ELF-1 (cell line): ENCODE results near the gene CELF5.

Experiments used
- DNase-seq: peaks from one replicate; pipeline ENCODE4 v3.0.0-alpha.2; 2016; ENCODE audit warnings: low read depth, low spot score

CELF5 gene

DNA sequence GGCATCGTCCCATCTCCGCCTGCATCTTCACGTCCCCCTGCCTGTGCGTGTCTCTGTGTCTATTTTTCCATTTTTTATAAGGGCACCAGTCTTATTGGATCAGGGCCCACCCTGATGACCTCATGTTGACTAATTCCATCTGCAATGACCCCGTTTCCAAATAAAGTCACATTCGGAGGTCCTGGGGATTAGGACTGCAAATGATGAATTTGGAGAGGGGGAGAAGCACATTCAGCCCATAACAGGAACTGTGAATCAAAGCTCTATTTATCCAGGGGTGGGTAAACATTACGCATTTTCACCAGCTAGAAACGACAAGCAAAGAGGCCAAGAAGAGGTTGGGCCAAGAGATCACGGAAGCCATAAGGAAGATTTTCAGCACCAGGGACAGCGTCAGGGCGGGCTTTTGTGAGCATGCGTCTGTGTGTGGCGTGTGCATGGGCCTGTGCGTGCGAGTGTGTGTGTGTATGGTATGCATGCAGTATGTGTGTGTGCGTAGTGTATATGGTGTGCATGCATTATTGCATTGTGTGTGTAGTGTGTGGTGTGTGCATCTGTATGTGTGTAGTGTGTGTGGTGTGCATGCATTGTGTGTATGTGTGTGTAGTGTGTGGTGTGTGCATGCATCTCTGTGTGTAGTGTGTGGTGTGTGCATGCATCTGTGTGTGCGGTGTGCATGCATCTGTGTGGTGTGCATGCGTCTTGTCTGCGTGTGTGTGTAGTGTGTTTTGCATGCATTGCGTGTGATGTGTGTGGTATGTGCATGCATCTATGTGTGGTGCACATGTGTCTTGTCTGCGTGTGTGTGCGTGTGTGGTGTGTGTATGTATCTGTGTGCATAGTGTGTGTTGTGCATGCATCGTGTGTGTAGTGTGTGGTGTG is 19.6 kb downstream of the CELF5 start:
- peak; percentile 70 for DNase-seq

DNA sequence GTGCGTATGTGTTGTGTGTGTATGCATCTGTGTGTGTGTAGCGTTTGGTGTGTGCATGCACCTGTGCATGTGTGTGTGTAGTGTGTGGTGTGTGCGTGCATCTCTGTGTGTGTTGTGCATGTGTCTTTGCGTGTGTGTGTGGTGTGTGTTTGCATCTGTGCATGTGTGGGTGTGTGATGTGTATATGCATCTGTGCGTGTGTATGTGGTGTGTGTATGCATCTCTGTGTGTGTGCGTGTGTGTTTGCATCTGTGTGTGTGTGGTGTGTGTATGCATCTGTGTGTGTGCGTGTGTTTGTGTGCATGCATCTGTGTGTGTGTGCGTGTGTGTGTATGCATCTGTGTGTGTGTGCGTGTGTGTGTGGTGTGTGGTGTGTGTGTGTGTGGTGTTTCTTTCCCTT is 20.6 kb downstream of the CELF5 start:
- DNase-seq = no peak

DNA sequence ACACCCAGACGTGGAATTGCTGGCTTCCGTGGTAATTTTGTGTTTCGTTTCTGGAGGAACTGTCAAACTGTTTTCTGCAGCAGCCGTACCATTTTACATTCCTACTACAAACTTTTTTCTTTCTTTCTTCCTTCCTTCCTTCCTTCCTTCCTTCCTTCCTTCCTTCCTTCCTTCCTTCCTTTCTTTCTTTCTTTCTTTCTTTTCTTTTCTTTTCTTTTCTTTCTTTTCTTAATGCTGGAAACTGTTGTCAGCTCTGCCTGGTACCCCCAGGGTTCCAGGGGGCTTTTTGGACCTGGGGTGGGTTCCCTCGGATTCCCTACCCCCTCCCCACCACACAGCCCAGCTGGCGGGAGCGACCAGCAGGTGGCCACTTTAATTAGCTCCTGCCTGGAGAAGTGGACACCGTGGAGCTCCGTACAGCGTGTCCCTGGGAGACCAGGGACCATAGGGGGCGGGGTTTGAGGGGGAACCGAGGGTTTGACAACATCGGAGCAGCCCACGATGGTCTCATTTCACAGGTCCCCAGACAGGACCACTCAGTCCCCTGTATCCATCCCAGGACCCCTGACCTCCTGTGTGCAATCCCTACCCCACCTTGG is 24.4 kb downstream of the CELF5 start:
- no peak for DNase-seq

DNA sequence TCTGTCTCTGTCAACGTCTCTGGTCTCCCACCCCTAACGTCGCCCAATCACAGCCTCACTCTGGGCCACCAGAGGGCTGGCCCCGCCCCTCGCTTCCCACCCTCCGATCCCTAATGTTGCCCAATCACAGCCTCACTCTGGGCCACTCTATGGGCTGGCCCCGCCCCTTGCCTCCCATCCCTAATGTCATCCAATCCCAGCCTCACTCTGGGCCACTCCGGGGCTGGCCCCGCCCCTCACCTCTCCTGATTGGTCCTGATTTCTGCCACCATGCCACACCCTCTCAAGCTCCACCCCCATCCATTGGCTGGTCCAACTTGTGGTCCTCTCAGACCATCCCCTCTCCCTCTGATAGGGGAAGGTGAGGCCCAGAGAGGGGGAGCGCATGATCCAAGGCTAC is 24.9 kb downstream of the CELF5 start:
- DNase-seq = peak; percentile 55

DNA sequence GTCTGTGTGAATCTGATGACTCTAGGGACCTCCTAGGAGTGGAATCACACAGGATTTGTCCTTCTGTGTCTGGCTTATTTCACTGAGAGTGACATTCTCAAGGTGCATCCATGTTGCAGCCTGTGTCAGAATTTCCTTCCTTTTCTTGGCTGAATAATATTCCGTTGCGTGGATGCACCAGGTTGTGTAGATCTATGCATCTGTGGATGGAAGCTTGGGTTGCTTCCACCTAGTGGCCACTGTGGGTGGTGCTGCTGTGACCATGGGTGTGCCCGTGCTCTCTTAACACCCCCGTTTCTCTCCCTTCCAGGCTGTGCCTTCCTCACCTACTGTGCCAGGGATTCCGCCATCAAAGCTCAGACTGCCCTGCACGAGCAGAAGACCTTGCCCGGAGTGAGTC is 26.2 kb downstream of the CELF5 start:
- no peak for DNase-seq

DNA sequence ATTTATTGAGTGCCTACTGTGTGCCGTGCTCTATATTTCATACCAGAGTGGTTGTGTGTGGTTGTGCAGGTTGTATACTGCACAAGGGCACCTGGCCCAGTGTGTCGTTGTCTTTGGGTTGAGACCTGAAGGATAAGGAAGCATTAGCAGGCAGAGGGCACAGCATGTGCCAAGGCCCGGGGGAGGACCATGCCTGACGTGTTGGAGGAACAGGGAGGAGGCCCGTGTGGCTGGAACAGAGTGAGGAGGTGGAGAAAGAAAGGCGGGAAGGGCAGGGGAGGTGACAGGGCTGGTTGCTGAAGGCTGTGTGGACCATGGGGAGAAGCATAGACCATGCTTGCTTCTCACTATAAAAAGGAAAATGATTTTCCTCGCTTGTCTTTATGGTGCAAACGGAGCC is 26.8 kb downstream of the CELF5 start:
- DNase-seq = no peak

DNA sequence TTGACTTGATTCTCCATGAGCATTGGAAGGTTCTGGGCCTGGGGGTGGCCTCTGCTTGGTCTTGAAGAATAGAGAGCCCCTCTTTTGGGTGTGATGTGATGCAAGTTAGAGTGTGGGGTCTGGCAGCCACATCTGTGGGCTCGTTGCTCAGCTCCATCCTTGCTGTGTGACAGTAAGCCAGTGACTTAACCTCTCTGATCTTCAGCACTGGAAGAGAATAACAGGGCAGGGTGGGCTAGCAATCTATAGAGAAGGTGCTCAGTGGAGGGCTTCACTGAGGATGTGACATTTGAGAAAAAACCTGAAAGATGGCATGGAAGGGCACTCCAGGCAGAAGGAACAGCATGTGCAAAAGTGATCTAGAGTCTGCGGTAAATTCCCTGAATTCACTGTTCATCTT is 28.2 kb downstream of the CELF5 start:
- no peak for DNase-seq

DNA sequence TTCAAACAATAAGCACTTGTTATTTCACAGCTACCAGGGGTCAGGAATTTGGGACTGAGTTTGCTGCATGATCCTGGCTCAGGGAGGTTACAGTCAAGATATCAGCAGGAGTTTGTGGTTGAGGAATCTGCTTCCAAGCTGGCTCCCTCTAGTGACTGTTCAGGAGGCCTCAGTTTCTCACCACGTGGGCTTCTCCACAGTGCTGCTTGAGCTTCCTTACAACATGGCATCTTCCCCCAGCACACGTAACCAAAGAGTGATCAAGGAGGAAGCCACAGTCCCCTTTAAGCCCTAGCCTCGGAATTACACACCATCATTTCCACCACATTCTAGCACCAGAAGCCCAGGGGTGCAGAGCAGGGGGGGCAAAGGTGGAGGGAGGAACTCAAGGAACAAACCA is 28.8 kb downstream of the CELF5 start:
- peak; percentile 47 for DNase-seq

DNA sequence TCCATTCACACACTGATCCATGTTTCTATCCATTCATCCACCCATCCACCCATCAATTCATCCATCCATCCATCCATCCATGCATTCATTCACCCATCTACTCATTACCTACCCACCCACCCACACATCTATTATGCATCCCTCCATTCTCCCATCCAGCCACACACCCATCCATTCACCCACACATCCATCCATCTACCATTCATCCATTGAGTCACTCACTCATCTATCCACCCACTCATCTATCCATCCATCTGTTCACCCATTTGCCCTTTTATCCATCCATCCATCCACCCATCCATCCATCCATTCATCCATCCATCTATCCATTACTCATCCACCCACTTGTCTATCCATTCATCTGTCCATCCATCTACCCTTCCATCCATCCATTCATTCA is 30.1 kb downstream of the CELF5 start:
- DNase-seq = no peak

DNA sequence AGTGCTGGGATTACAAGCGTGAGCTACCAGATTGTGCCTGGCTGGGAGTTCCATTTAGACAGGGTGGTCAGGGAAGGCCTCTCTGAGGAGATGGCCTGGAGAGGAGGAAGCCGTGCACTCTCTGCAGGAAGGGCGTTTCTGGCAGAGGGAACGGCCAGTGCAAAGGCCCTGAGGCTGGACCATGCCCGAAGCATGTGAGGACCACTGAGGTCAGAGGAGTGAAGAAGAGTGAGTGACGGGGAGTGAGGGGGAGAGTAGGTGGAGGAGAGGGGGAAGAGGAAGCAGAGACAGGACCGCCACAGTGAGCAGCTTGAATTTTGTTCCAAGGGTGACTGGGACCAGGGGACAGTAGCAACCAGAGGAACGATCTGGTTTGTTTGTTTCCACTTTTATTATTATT is 32.6 kb downstream of the CELF5 start:
- no peak for DNase-seq

DNA sequence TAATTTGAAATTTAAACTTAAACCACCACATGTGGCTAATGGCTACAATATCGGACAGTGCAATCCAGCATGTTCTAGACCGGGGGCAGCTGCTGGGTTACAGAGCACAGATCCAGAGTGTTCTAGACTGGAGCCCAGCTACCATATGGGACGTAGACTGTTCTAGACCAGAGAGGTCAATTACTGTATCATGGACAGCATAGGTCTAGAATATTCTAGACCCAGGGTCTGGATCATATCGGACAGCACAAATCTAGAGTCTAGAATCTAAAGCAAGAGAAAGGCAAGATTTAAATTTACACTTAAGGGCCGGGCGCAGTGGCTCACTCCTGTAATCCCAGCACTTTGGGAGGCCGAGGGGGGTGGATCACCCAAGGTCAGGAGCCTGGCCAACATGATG is 37.9 kb downstream of the CELF5 start:
- no peak for DNase-seq

DNA sequence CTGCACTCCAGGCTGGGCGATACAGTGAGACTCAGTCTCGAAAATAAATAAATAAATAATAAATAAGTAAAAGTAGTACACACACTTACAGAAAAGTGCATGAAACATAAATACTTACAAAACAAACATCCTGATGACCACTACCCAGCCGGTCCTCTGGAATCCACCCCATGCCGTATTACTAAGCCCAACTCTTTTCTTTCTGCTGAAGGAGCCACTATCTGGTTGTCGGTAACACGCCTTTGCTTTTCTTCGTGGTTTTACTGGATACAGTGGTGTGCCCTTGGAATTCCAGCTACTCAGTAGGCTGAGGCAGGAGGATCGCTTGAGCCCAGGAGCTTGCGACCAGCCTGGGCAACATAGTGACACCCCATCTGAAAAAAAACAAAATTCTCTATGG is 39.4 kb downstream of the CELF5 start:
- DNase-seq = no peak

DNA sequence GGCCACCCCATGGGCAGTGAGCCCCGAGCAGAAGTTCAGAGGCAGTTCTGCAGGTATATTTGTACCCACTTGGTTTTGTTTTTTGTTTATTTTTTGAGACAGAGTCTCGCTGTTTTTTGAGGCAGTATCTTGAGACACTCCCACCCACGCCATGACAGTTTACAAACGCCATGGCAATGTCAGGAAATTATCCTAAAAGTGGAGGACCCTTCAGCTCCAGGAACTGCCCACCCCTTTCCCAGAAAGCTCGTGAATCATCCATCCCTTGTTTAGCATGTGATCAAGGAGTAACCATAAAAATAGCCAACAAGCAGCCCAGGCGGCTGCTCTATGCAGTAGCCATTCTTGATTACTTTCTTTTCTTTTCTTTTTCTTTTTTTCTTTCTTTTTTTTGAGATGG is 41.0 kb downstream of the CELF5 start:
- DNase-seq = no peak

DNA sequence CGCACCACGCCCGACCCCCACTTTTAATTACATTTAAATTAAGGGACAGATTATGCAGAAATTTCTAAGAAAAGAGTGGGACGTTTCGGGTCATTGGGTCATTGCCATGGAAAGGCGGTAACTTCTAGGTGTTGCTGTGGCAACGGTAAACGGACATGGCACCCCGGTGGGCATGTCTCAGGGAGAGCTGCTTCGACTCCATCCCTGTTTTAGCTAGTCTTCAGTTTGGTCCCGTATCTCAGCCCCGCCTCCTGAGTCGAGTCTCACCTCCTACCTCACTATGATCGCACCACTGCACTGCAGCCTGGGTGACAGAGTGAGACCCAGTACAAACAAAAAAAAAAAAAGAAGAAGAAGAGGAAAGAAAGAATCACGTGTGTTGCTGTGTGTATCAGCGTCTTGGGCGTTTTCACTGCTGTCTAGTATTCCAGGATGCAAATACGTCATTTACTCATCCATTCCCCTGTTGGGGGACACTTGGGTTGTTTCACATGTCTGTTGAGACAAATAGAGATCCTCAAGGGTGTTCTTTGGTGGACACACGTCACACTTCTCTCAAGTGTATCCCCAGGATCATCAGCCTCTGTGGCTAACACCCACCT is 41.7 kb downstream of the CELF5 start:
- no peak for DNase-seq

DNA sequence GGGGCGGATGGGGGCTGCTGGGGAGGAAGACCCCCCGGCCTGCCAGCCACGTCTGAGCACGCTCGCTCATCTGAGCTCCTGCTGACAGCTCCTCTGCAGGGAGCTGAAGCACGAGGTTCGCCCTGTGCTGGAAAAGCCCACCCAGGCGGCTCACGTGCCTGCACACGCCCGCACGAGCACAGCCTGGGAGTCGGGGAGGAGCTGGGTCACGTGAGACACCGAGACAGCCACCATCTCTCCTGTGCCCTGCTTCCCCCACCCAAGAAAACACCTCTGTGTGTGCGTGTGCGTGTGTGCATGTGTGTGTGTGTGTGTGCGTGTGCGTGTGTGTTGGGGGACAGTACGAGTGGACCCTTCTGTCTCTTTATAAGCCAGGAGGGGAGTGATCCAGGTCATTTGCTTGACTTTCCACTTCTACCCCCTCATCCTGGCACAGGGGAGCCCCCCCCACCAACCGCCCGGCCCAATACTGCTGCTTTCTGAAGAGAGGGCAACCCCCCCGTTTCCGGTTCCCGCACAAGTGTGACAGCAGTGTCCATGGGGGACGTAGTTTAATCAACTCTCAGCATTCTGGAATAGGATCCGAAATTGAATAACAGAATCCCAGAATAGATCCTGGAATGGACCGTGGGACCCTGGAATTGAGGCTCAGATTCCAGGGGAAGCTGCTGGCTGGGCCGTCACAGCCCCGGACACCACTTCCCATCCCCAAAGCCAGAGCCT is 42.5 kb downstream of the CELF5 start:
- DNase-seq = no peak

DNA sequence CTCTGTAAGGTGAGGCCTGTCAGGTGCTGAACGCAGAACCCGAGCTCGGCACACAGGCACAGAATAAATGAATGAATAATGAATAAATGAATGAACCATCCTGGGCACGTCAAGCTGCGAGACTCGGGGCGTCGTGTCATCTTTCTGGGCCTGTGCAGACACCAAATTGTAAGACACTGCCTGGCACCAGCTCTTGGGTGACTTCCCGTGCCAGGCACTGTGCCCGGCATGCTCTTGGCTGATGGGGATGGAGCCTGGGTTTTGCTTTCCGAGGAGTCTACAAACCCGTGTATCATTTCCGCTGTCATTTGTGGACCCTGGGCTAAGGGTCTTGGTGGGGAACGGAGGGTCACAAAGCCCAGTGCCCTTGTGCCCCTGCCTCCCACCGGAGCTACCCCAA is 43.9 kb downstream of the CELF5 start:
- no peak for DNase-seq

DNA sequence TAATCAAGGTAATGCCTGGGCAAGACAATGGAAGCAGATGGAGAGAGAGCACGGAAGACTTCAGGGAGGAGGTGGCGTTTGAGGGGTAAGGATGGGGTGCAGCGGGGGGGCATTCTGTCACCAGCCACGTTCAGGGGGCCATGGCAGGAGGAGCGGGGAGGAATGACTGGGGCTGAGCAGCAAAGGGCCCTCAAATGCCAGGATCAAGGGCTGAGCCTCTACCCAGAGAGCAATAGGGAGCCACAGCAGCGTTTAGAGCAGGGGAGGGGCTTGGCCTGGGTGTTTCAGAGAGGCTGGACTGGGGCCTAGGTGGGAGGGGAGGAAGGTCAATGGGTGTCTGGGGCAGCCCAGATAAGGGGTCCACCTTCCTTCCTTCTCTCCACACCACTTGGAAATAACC is 44.3 kb downstream of the CELF5 start:
- no peak for DNase-seq

DNA sequence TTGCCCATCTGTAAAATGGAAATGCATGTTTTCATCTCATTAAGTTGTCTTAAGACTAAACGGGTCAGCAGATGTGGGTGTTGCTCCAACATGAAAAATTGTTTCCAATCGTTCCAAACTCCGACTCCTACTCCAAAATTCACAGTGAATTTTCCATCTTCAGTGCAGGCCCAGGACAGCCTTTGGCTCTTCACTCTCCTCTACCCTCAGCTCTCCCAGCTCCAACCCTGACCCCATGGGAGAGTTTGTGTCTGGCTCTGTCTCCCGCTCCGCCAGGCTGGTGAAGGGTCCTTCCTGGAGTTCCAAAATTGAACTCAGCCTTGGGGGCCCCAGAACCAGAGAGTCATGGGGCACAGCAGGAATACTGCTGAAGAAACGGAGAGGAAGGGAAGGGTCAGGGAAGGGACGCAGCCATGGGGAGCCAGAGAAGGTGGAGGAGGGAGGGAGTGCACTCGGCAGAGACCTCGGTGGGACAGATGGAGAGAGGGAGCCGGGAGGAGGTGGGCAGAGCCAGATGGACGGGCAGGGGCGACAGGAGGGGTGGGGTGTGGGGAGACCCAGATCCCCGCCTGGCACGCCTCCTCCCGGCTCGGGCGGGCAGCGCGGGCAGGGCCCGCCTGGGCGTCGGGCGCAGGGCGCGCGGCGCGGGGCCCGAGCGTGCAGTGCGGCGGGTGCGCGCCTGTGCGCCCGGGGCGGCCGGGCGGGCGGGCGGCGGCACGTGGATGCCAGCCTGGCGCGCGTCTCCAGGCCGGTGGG is 45.6 kb downstream of the CELF5 start:
- no peak for DNase-seq

DNA sequence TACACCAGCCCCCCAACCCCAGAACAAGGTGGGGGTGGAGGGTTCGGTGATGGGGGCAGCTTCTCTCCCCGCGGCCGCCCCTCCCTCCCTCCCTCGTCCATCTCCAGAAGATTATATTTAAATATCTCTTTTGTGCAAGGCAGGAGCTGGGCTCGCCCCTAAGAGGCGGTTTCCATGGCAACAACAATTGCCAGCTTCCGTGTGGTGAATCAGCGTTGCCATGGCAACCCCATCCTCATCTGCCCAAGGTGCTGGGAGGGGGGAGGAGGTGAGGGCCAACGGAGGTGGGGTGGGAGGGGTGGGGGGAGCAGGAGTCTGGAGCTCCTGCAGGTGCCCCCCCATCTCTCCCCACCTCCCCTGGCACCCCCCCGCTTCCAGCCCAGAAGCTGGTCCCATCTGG is 46.4 kb downstream of the CELF5 start:
- peak; percentile 19 for DNase-seq

DNA sequence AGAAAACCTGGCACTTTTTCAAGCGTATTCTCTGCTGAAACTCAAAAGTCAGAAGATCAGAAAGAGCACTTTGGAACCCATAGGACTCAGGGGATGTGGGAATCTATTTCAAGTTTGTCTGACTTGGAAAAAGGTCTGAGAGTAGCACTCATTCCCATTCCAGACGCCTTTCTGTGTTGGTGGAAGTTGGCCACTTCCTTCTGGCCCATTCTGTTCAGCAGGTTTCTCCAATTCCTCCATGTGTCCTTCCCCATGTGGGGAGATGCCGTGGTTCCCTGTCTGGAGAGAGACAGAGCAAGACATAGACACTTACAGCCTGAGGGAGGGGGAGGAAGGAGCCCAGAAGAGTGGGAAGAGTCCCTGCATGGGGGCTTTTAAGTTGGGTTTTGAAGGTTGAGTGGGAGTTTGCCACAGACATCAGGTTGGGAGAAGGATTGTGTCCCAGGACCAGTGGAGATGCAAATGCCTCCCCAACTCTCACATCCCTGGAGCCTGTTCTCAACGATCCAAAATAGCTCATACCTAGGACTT is 48.0 kb downstream of the CELF5 start:
- DNase-seq = no peak

DNA sequence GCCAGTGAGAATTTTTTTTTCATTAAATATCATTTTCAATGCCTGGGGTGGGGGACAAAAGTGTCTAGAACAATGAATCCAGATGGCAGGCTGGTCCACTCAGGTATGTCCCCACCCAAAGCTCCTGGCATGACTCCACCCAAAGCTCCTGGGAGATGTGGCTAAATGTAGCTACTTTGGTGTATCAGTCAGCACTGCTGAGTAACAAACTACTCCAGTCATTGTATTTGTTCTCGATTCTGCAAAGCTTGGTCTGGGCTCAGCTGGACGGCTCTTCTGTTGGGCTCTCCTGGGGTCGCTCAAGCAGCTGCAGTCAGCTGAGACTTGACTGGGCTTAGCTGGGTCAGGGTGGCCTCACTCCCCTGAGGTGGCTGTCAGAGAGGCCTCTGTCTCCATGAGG is 48.5 kb downstream of the CELF5 start:
- no peak for DNase-seq
